K562 (cell line): ENCODE measurements around the gene PTAFR. TPM values are rescaled to one million over a fixed set of nuclear protein-coding genes. Genes with fewer than 3 reads are reported as not detected.
A peak's percentile ranks its signal among the peaks of the same experiment; 100 is the strongest.

Experiments
- FOXP4 ChIP-seq: sonication (generic); formaldehyde crosslinking; IDR thresholded peaks from 2 replicates; pipeline ENCODE4 v1.8.0; 2022; ENCODE audit warnings: mild to moderate bottlenecking, missing genetic modification reagents, borderline replicate concordance
- HDAC2 ChIP-seq: fragments of 450-650 bp; IDR thresholded peaks from 2 replicates; pipeline ENCODE4 v1.6.1; 2016; ENCODE audit warnings: mild to moderate bottlenecking
- KAT2B ChIP-seq: IDR thresholded peaks from one replicate; pipeline ENCODE4 v1.6.1; 2012; ENCODE audit warnings: low read depth, mild to moderate bottlenecking, control low read depth, inconsistent platforms, low read length, moderate library complexity
- MLLT1 ChIP-seq, 2 experiments: fragments of 450-650 bp; IDR thresholded peaks; 2 replicates each; pipeline ENCODE4 v1.6.1; 2016
- MXD1 ChIP-seq: fragments of 250-450 bp; sonication (Bioruptor Pico); IDR thresholded peaks from 2 replicates; pipeline ENCODE4 v1.8.0; 2021; ENCODE audit warnings: borderline replicate concordance, mild to moderate bottlenecking, moderate library complexity; ENCODE audit not compliant: poor library complexity, severe bottlenecking
- NCOA1 ChIP-seq: fragments of 450-650 bp; IDR thresholded peaks from 2 replicates; pipeline ENCODE4 v1.6.1; 2016; ENCODE audit warnings: low read depth
- NFE2 ChIP-seq: IDR thresholded peaks from 2 replicates; pipeline ENCODE4 v1.6.1; 2014; ENCODE audit warnings: antibody characterized with exemption, low read depth
- NR4A1 ChIP-seq, 2 experiments: fragments of 250-450 bp in 1 of 2; fragments of 450-650 bp in 1 of 2; sonication (Bioruptor Pico) in 1 of 2; IDR thresholded peaks; 2 replicates each; pipeline versions ENCODE4 v1.4.0 to v1.6.1; 2016 to 2020; ENCODE audit warnings: mild to moderate bottlenecking in 2 of 2, missing compliant biosample characterization in 1 of 2, missing genetic modification characterization in 1 of 2, moderate library complexity in 1 of 2
- SRF ChIP-seq, 2 experiments: fragments of 250-450, 450-650 bp in 1 of 2; sonication (Bioruptor Pico) in 1 of 2; sonication (generic) in 1 of 2; formaldehyde crosslinking; IDR thresholded peaks; 2 replicates each; pipeline versions ENCODE4 v1.5.0 to v1.5.1; 2020 to 2022; ENCODE audit warnings: mild to moderate bottlenecking in 1 of 2, missing genetic modification reagents in 1 of 2
- ZBTB40 ChIP-seq, 2 experiments: fragments of 450-650 bp in 1 of 2; sonication (generic) in 1 of 2; formaldehyde crosslinking in 1 of 2; IDR thresholded peaks; 2 replicates each; pipeline versions ENCODE4 v1.7.1 to v1.9.0; 2016 to 2022; ENCODE audit warnings: inconsistent platforms in 1 of 2, mild to moderate bottlenecking in 1 of 2, missing genetic modification reagents in 1 of 2
- ZNF311 ChIP-seq: fragments of 250-450 bp; sonication (Bioruptor Pico); IDR thresholded peaks from 2 replicates; pipeline ENCODE4 v1.4.0; 2020; ENCODE audit warnings: mild to moderate bottlenecking, moderate library complexity
- polyA plus RNA-seq, 8 experiments: library from polyadenylated mRNA; depleted of rRNA in 4 of 8; stranded (reverse) in 5 of 8; unstranded in 3 of 8; fragments of >200 nt; fragmentation: Nextera tagmentation in 2 of 8; fragmentation: Illumina TruSeq in 1 of 8; extraction: Ambion mirVana in 2 of 8; extraction: Trizol in 1 of 8; gene quantifications; 2 replicates each; pipeline versions ENCODE4 v1.2.1 to v1.2.3, GENCODE V29; 2011 to 2014; ENCODE audit warnings: inconsistent platforms in 1 of 8, missing spikeins in 1 of 8
- total RNA-seq, 7 experiments: library from RNA; depleted of rRNA in 6 of 7; stranded (reverse); fragments of >200 nt in 6 of 7; fragmentation: Illumina TruSeq in 2 of 7; extraction: Trizol in 2 of 7; gene quantifications; 2 replicates each; pipeline versions ENCODE4 v1.2.1 to v1.2.3, GENCODE V29; 2011 to 2021; ENCODE audit warnings: low replicate concordance in 1 of 7

PTAFR gene
- total and polyA plus RNA-seq, 9 of the 15 experiments (the other 6 are each of a cell fraction or from before 2014, with no cell fraction given), result 0.15 to 0.55 (median 0.40) TPM; not detected in 1

- TF ChIP-seq FOXP4 (no peak), ZBTB40 (IDR thresholded peaks at IDR 0.05) (peak; percentile 42; the same call in 1 of the 2 replicates), ZBTB40 (CRISPR knock-in tag; IDR thresholded peaks at IDR 0.05) (no peak), NFE2 (no peak), HDAC2 (no peak), NR4A1 (CRISPR knock-in tag; IDR thresholded peaks at IDR 0.05) (no peak), NR4A1 (tag; IDR thresholded peaks at IDR 0.05) (no peak), ZNF311 (CRISPR knock-in tag) (no peak), MLLT1 (IDR thresholded peaks at IDR 0.05) (no peak), MXD1 (CRISPR knock-in tag) (no peak), NCOA1 (no peak), KAT2B (no peak), SRF (CRISPR knock-in tag; IDR thresholded peaks at IDR 0.05) (peak in 1 of 2 experiments; percentile 85; a peak in 2 of 4 replicates)
Observed at GRCh38 chr1:28132171-28133167, 44.0 kb downstream of the PTAFR start (continued).
